GM12892 (cell line): ENCODE measurements around the gene ACMSD.

Source experiments
- POLR2A ChIP-seq: IDR thresholded peaks from 2 replicates; pipeline ENCODE4 v1.6.1; 2011; ENCODE audit warnings: low read depth, low read length, control low read depth
- TAF1 ChIP-seq: IDR thresholded peaks from 2 replicates; pipeline ENCODE4 v1.6.1; 2011; ENCODE audit warnings: low read depth, mild to moderate bottlenecking, control low read depth, low read length, borderline replicate concordance

- TF ChIP-seq TAF1 (no peak), POLR2A (no peak)
Observed at GRCh38 chr2:134791616-134792015, 46.8 kb upstream of the ACMSD start.
